ENCODE data around the gene ACBD4. TPM values are rescaled to one million over a fixed set of nuclear protein-coding genes. Genes with fewer than 3 reads are reported as not detected.

The ACBD4 gene
- total RNA-seq, 1 donor from 2014 or later, result 11.5 TPM

DNA sequence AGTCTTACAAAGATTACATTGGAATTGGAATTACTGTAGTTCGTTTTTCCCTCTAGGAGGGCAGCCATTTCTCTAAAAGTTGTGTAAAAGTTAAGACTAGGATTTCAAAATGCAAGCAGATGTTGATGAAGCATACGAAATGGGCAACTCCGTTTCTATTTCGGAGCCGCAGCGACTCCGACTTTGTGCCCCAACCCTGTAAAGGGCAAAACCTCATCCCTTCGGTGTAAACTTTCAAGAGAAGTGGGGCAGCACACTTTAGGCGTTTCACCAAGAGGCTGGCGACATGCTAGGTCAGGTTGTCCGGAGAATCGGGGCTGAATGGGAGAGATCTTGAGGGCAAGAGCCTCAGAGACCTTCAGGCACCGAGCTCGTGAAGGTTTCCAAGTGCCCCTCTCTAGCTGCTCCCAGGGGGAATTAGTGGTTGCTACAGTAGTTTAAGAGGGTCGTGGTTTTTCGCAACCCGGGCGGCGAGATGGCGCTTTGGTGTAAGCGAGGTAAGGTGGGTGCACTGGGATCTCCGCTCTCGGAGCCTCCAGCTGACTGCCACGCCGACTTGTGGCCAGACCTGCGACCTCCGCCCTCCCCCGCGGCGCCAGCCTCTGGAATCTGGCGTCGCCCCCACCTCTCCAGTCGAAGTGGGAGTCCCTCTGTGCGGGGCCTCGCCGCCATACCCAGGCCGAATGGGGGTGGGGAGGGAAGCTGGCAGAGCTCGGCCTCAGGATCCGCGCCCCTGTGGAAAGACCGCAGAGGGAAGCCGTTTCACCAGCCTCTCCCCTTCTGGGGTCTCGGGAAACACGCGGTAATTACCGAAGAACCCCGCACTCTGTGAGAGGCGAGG lies 25.2 kb downstream of the ACBD4 start:
- H3K36me3 Mint-ChIP-seq, result peaks cover 20% of the 10 kb centered on the region
- peak overlapping the region; percentile 99 for H3K27ac Mint-ChIP-seq
- H3K9me3 Mint-ChIP-seq, result no peaks in the 10 kb centered on the region
- peak overlapping the region; percentile 95 for H3K4me3 Mint-ChIP-seq
- peaks cover 26% of the 10 kb centered on the region for H3K4me1 Mint-ChIP-seq (ENCODE audit: unreplicated experiment)
- TF ChIP-seq, protein P1, sequence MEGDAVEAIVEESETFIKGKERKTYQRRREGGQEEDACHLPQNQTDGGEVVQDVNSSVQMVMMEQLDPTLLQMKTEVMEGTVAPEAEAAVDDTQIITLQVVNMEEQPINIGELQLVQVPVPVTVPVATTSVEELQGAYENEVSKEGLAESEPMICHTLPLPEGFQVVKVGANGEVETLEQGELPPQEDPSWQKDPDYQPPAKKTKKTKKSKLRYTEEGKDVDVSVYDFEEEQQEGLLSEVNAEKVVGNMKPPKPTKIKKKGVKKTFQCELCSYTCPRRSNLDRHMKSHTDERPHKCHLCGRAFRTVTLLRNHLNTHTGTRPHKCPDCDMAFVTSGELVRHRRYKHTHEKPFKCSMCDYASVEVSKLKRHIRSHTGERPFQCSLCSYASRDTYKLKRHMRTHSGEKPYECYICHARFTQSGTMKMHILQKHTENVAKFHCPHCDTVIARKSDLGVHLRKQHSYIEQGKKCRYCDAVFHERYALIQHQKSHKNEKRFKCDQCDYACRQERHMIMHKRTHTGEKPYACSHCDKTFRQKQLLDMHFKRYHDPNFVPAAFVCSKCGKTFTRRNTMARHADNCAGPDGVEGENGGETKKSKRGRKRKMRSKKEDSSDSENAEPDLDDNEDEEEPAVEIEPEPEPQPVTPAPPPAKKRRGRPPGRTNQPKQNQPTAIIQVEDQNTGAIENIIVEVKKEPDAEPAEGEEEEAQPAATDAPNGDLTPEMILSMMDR (conservative IDR thresholded peaks at IDR 0.05), result peak; percentile 47
- peak; percentile 87 for DNase-seq (ENCODE audit: extremely low spot score, unreplicated experiment)
- H3K27me3 Mint-ChIP-seq, result no peaks in the 10 kb centered on the region

DNA sequence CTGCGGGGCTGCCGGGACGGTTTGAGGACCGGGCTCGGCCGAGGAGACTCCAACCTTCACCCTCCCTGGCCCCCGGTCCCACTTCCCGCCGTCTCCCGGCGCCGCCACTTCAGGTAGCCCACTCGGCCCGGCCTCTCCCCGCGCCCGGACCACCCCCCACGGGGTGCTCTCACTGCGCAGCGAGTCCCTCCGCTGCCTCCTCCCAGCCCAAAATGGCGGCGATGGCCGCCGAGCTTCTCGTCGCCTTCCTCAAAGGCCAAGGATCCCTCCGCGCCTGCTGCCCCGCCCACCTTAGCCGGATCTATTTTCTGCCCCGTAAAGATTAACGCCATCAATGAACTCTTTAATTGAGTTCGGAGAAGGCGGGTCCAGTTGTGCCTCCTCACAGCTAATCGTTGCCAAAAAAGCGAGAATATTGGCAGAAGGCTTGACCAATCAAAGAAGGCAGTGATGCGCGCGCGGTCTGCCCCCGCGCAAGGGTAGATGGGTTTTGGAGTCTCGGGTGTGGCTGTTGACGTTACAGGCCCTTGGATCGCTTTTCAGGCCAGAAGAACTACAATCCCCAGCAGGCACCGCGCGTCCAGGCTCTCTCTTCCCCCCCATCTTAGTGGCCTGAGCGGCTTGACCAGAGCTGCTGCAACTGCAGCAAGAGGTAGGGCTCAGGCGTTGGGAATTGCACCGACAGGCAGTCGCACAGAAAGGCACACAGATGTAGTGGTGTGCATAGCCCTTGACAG lies 26.0 kb downstream of the ACBD4 start, which contains the start of gene HEXIM2:
Gene HEXIM2 (plus strand): TSS at position 588 of the 737 bp plus-strand sequence. CDS start 919 bp downstream, outside the sequence.
- H3K4me3 Mint-ChIP-seq, result peak within 1 kb of the TSS; percentile 95
- peak; percentile 97 for DNase-seq (ENCODE audit: extremely low spot score, unreplicated experiment)
- TF ChIP-seq, protein P1 (conservative IDR thresholded peaks at IDR 0.05), result no peak
- no peaks in the 10 kb centered on the region for H3K9me3 Mint-ChIP-seq
- H3K36me3 Mint-ChIP-seq, result peaks cover 19% of the 10 kb centered on the region
- no peaks in the 10 kb centered on the region for H3K27me3 Mint-ChIP-seq
- H3K4me1 Mint-ChIP-seq (ENCODE audit: unreplicated experiment), result peaks cover 20% of the 10 kb centered on the region
- peak within 1 kb of the TSS; percentile 99 for H3K27ac Mint-ChIP-seq

DNA sequence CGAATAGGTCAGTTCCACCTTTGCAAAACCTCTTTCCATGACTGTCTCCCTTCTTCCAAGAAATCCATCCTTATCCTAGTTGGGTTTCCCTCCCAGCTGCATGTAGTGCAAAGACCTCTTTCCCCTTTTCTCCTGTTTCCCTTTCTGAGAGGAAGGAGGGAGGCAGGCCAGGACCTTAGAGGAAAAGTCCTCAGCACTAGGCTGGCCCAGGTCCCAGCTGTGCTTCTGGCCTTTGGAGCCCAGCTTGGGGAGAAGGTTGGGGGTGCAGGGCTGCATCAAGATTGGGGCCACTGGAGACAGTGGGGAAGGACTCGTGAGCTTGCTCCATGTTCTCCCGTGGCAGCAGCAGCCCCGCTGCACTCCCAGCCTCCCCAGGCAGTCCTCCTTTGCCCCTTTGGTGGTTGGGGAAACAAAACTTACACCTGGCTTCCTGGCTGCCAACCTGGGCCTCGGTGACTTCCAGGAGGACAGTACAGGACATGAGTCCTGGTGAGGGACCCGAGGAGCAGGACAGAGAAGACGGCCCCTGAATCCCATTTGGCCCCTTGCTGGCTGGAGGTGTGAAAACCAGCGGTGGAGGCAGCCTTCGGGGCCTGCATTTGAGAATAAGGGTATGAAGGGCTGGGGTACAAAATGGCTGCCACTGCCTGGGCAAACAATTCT lies 26.7 kb downstream of the ACBD4 start:
- H3K4me1 Mint-ChIP-seq (ENCODE audit: unreplicated experiment), result peaks cover 20% of the 10 kb centered on the region
- peak overlapping the region; percentile 95 for H3K4me3 Mint-ChIP-seq
- peaks cover 20% of the 10 kb centered on the region for H3K36me3 Mint-ChIP-seq
- H3K27ac Mint-ChIP-seq, result peak overlapping the region; percentile 99
- DNase-seq (ENCODE audit: extremely low spot score, unreplicated experiment), result no peak
- no peaks in the 10 kb centered on the region for H3K9me3 Mint-ChIP-seq
- TF ChIP-seq, protein P1 (conservative IDR thresholded peaks at IDR 0.05), result no peak
- H3K27me3 Mint-ChIP-seq, result no peaks in the 10 kb centered on the region

DNA sequence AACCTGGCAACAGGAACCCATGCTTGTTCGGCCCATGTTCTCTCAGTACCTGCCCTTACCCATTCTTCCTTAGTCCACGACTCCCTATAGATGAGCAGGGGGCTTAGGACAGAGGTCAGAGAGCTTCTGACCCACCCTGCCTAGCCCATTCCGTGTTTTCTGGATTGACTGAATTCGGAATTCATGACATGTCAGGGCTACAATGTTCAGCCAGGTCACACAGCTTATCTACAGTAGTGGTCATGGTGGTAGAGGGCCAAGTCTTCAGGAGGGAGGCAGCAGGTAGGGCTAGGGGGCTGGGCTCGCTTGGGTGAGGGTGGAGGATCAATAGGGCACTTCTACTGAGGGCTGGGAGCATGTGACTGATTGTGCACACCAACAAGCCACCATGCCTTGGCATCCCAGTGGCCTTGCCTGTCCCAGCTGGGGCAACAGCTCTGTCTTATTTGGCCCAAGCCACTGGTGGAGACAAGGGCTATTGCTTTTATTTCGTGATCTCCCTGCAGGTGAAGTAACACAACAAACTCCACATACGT lies 29.3 kb downstream of the ACBD4 start:
- H3K9me3 Mint-ChIP-seq, result no peaks in the 10 kb centered on the region
- H3K4me3 Mint-ChIP-seq, result no peak overlapping the region
- no peaks in the 10 kb centered on the region for H3K27me3 Mint-ChIP-seq
- no peak for DNase-seq (ENCODE audit: extremely low spot score, unreplicated experiment)
- peaks cover 15% of the 10 kb centered on the region for H3K36me3 Mint-ChIP-seq
- TF ChIP-seq, protein P1 (conservative IDR thresholded peaks at IDR 0.05), result no peak
- H3K27ac Mint-ChIP-seq, result no peak overlapping the region
- H3K4me1 Mint-ChIP-seq (ENCODE audit: unreplicated experiment), result peaks cover 7% of the 10 kb centered on the region

DNA sequence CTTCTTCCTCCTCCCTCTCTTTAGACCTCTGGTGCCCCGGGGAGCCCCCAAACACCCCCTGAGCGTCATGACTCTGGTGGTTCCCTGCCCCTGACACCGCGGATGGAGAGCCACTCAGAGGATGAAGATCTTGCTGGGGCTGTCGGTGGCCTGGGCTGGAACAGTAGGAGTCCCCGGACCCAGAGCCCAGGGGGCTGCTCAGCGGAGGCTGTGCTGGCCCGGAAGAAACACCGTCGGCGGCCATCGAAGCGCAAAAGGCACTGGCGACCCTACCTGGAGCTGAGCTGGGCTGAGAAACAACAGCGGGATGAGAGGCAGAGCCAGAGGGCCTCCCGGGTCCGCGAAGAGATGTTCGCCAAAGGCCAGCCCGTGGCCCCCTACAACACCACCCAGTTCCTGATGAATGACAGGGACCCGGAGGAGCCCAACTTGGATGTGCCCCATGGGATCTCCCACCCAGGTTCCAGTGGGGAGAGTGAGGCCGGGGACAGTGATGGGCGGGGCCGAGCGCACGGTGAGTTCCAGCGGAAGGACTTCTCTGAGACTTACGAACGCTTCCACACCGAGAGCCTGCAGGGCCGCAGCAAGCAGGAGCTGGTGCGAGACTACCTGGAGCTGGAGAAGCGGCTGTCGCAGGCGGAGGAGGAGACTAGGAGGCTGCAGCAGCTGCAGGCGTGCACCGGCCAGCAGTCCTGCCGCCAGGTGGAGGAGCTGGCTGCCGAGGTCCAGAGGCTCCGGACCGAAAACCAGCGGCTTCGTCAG lies 33.7 kb downstream of the ACBD4 start:
- no peak overlapping the region for H3K4me3 Mint-ChIP-seq
- no peaks in the 10 kb centered on the region for H3K27me3 Mint-ChIP-seq
- TF ChIP-seq, protein P1 (conservative IDR thresholded peaks at IDR 0.05), result no peak
- no peaks in the 10 kb centered on the region for H3K9me3 Mint-ChIP-seq
- H3K36me3 Mint-ChIP-seq, result peaks cover 9% of the 10 kb centered on the region
- H3K4me1 Mint-ChIP-seq (ENCODE audit: unreplicated experiment), result peaks cover 18% of the 10 kb centered on the region
- DNase-seq (ENCODE audit: extremely low spot score, unreplicated experiment), result no peak
- H3K27ac Mint-ChIP-seq, result no peak overlapping the region

Measured in type B pancreatic cell (in vitro differentiated cells).